Tibial nerve (tissue), 4 donors: ENCODE results near the gene FLNC. TPM values are rescaled to one million over a fixed set of nuclear protein-coding genes. Genes with fewer than 3 reads are reported as not detected.

ENCODE experiments used
- DNase-seq, 2 donors: peaks; one replicate each; pipeline ENCODE4 v3.0.0-alpha.2; 2019; ENCODE audit warnings: low spot score in 2 of 2
- H3K27ac ChIP-seq, 4 donors: fragments of 200-600 bp; sonication (generic) in 3 of 4; one replicate each; pipeline ENCODE4 v1.5.1; 2017 to 2019; ENCODE audit warnings: mild to moderate bottlenecking in 1 of 4
- H3K27me3 ChIP-seq, 2 donors: fragments of 200-600 bp; sonication (generic) in 1 of 2; one replicate each; pipeline versions ENCODE4 v1.5.1 to v1.6.0; 2017 to 2019
- H3K36me3 ChIP-seq, 3 donors: fragments of 200-600 bp; sonication (generic); one replicate each; pipeline ENCODE4 v1.5.1; 2018 to 2019
- H3K4me1 ChIP-seq, 4 donors: fragments of 200-600 bp; sonication (generic) in 3 of 4; one replicate each; pipeline ENCODE4 v1.5.1; 2017 to 2019
- H3K4me3 ChIP-seq, 4 donors: fragments of 200-600 bp; sonication (generic) in 3 of 4; one replicate each; pipeline ENCODE4 v1.5.1; 2017 to 2019; ENCODE audit warnings: mild to moderate bottlenecking in 1 of 4, moderate library complexity in 1 of 4
- H3K9me3 ChIP-seq, 4 donors: fragments of 200-600 bp; sonication (generic) in 3 of 4; one replicate each; pipeline ENCODE4 v1.5.1; 2017 to 2019
- EP300 ChIP-seq, 2 donors: sonication (generic); formaldehyde crosslinking; IDR thresholded peaks; one replicate each; pipeline ENCODE4 v1.6.1; 2017; ENCODE audit warnings: antibody characterized with exemption in 2 of 2, mild to moderate bottlenecking in 1 of 2
- POLR2A ChIP-seq, 2 donors: fragments of 450-650 bp; IDR thresholded peaks; one replicate each; pipeline ENCODE4 v1.6.1; 2017; ENCODE audit warnings: antibody characterized with exemption in 2 of 2, mild to moderate bottlenecking in 2 of 2, moderate library complexity in 2 of 2
- WGBS, 2 donors: methylation state at CpG; one replicate each; pipeline ENCODE4 v1.1.5; 2018; 5-methylcytosine and 5-hydroxymethylcytosine counted together
- total RNA-seq, 4 donors: library from RNA; depleted of rRNA; stranded (reverse); fragments of >200 nt; gene quantifications; one replicate each; pipeline ENCODE4 v1.1.0, GENCODE V29; 2016
- TF ChIP-seq, protein P1 (sequence below), 5 experiments: fragments of 200-600 bp in 3 of 5; fragments of 450-650 bp in 2 of 5; sonication (generic) in 3 of 5; IDR thresholded peaks; one replicate each; pipeline ENCODE4 v1.5.1; 2016 to 2019; ENCODE audit warnings: antibody characterized with exemption in 5 of 5, mild to moderate bottlenecking in 3 of 5, moderate library complexity in 2 of 5

The FLNC gene
- total RNA-seq, 4 donors from 2014 or later = 5.5 to 13.5 (median 9.0) TPM

- Histone ChIP-seq H3K9me3 (no peaks in the 10 kb centered on the region), H3K36me3 (no peaks in the 10 kb centered on the region), H3K27ac (no peak overlapping the region), H3K27me3 (peaks cover 0 to 2% of the 10 kb centered on the region in 2 donors), H3K4me1 (no peaks in the 10 kb centered on the region), H3K4me3 (no peak overlapping the region)
- TF ChIP-seq, protein P1, sequence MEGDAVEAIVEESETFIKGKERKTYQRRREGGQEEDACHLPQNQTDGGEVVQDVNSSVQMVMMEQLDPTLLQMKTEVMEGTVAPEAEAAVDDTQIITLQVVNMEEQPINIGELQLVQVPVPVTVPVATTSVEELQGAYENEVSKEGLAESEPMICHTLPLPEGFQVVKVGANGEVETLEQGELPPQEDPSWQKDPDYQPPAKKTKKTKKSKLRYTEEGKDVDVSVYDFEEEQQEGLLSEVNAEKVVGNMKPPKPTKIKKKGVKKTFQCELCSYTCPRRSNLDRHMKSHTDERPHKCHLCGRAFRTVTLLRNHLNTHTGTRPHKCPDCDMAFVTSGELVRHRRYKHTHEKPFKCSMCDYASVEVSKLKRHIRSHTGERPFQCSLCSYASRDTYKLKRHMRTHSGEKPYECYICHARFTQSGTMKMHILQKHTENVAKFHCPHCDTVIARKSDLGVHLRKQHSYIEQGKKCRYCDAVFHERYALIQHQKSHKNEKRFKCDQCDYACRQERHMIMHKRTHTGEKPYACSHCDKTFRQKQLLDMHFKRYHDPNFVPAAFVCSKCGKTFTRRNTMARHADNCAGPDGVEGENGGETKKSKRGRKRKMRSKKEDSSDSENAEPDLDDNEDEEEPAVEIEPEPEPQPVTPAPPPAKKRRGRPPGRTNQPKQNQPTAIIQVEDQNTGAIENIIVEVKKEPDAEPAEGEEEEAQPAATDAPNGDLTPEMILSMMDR (IDR thresholded peaks at IDR 0.05) = peak; percentile 54 to 82 (median 59)
- TF ChIP-seq POLR2A (IDR thresholded peaks at IDR 0.05) (no peak), EP300 (IDR thresholded peaks at IDR 0.05) (no peak)
- no peak for DNase-seq
- WGBS, 2 donors = 45 to 57% methylated on average over 20 to 29 of the region's 31 CpGs
Measured at GRCh38 chr7:128879939-128880746, 49.9 kb downstream of the FLNC start.

DNA sequence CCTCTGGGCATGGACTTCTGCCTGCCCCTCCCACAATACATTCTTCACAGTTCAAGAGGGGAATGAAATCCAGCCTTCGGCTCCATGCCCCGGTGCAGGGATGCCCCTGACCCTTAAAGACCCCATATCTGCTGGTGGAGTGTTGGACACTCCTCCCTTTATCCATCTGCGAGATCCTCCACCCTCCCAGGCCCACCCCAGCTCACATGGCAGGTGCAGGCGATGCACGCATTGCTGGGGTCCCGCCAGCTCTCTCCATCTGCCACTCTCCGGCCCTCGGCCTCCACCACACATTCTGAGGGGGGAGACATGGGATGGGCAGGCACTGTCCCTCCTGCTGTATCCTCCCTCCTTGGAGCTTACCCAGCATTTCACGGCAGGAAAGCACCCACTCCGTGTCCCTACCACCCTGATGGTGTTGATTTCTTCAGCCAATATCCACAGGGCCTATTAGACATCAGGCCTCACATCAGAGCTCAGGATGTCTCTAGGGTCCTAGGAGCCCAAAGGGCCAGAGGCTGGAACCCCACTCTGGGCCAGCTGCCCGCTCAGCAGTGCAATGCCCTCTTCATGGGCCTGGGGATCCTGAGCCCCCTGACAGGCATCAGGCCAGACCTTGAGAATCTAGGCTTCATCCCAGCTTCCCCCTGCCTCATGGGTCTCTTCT is 50.7 kb downstream of the FLNC start:
- TF ChIP-seq POLR2A (IDR thresholded peaks at IDR 0.05) = no peak
- TF ChIP-seq, protein P1 (IDR thresholded peaks at IDR 0.05) = no peak
- no peak for TF ChIP-seq EP300 (IDR thresholded peaks at IDR 0.05)
- Histone ChIP-seq H3K9me3 (no peaks in the 10 kb centered on the region), H3K27ac (no peak overlapping the region), H3K36me3 (no peaks in the 10 kb centered on the region), H3K4me1 (no peaks in the 10 kb centered on the region), H3K27me3 (peaks cover 0 to 8% of the 10 kb centered on the region in 2 donors), H3K4me3 (no peak overlapping the region)
- 69 to 77% methylated on average over 11 of the region's 11 CpGs for WGBS, 2 donors
- DNase-seq = no peak

GRCh38 chr7:128881458-128882125 is 51.4 kb downstream of the FLNC start:
- no peaks in the 10 kb centered on the region for H3K4me1 ChIP-seq
- no peak overlapping the region for H3K4me3 ChIP-seq
- H3K27me3 ChIP-seq = peaks cover 0 to 15% of the 10 kb centered on the region in 2 donors
- TF ChIP-seq EP300 (IDR thresholded peaks at IDR 0.05) = no peak
- TF ChIP-seq, protein P1 (IDR thresholded peaks at IDR 0.05) = no peak
- no peak for TF ChIP-seq POLR2A (IDR thresholded peaks at IDR 0.05)
- DNase-seq = no peak
- H3K36me3 ChIP-seq = no peaks in the 10 kb centered on the region
- no peak overlapping the region for H3K27ac ChIP-seq
- 79 to 80% methylated on average over 10 of the region's 10 CpGs for WGBS, 2 donors
- H3K9me3 ChIP-seq = no peaks in the 10 kb centered on the region

DNA sequence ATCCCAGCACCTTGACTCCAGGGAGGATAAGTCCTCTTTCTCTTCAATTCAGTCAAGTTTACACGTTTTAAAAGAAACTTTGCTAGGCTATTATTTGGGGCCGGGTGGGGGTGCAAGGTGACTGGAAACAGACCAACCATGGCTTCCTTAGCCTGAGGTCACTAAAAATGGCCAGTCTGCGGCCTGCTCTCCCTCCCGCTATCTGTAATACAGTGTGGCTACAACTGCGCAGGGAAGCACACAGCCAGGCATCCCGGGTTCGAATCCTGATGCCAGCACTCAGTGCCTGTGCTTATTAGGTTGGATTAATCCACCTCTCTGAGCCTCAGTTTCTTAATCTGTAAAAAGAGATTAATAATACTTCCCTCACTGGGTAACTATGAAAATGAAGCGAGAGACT is 51.9 kb downstream of the FLNC start:
- Histone ChIP-seq H3K4me1 (no peaks in the 10 kb centered on the region), H3K27me3 (peaks cover 0 to 20% of the 10 kb centered on the region in 2 donors), H3K36me3 (no peaks in the 10 kb centered on the region), H3K27ac (no peak overlapping the region), H3K9me3 (no peaks in the 10 kb centered on the region), H3K4me3 (no peak overlapping the region)
- DNase-seq = no peak
- TF ChIP-seq, protein P1 (IDR thresholded peaks at IDR 0.05) = no peak
- no peak for TF ChIP-seq POLR2A (IDR thresholded peaks at IDR 0.05)
- no peak for TF ChIP-seq EP300 (IDR thresholded peaks at IDR 0.05)
- 83 to 90% methylated on average over 8 of the region's 8 CpGs for WGBS, 2 donors
